Left lung (tissue), 10 donors: ENCODE measurements around the gene TTLL5. TPM values are rescaled to one million over a fixed set of nuclear protein-coding genes. Genes with fewer than 3 reads are reported as not detected.
"Not testable (repeated sequence)": the region's sequence is repeated elsewhere in the genome, so short reads cannot be mapped to it uniquely, and the experiment has no call there.

Source experiments
- ATAC-seq: fragments of 200-7000 bp; cut with Tn5 transposase; one replicate; pipeline ENCODE4 v1.9.1; 2020; ENCODE audit warnings: moderate library complexity
- DNase-seq, 4 donors: peaks; one replicate each; pipeline ENCODE4 v3.0.0-alpha.2; 2013 to 2020
- H3K27ac ChIP-seq, 2 donors: fragments of 200-600 bp; sonication (generic) in 1 of 2; one replicate each; pipeline versions ENCODE4 v1.5.0 to v1.8.0; 2020 to 2021
- H3K27me3 ChIP-seq, 2 donors: fragments of 200-600 bp; sonication (generic) in 1 of 2; one replicate each; pipeline versions ENCODE4 v1.5.0 to v1.8.0; 2020 to 2021
- H3K36me3 ChIP-seq, 2 donors: fragments of 200-600 bp; sonication (generic) in 1 of 2; one replicate each; pipeline versions ENCODE4 v1.5.0 to v1.8.0; 2020 to 2021
- H3K4me1 ChIP-seq, 2 donors: fragments of 200-600 bp; one replicate each; pipeline ENCODE4 v1.8.0; 2021
- H3K4me3 ChIP-seq, 2 donors: fragments of 200-600 bp; sonication (generic) in 1 of 2; one replicate each; pipeline versions ENCODE4 v1.5.0 to v1.8.0; 2020 to 2021; ENCODE audit warnings: mild to moderate bottlenecking in 1 of 2
- H3K9me3 ChIP-seq, 2 donors: fragments of 200-600 bp; sonication (generic) in 1 of 2; one replicate each; pipeline versions ENCODE4 v1.5.0 to v1.8.0; 2020 to 2021
- CTCF ChIP-seq, 2 donors: fragments of 200-600 bp; sonication (generic) in 1 of 2; IDR thresholded peaks; one replicate each; pipeline versions ENCODE4 v1.5.0 to v1.8.0; 2021; ENCODE audit warnings: antibody characterized with exemption in 2 of 2
- intact Hi-C, 2 donors: fragments of 100-400 bp; cut with DNase I; formaldehyde crosslinking; loops; one replicate each; pipeline versions ENCODE4 v1.11.2 to v1.14.2; 2022
- polyA plus RNA-seq, 6 donors: library from polyadenylated mRNA; unstranded; fragments of 120-200 nt; gene quantifications; one replicate each; pipeline ENCODE4 v1.2.1, GENCODE V29; 2013; ENCODE audit not compliant: insufficient read length in 6 of 6
- total RNA-seq, 2 donors: library from RNA; stranded (reverse); fragmentation: NEBNext Ultra II Directional; extraction: Animal tissue kit (Norgen Biotek cat#: 25700); gene quantifications; one replicate each; pipeline ENCODE4 v1.2.1, GENCODE V29; 2021
- donor health status: DM: no; HTN: yes; CAD: no.
- donor health status: DM: no; HTN: no; CAD: no.

TTLL5 gene
- total and polyA plus RNA-seq, 8 donors = 30.8 to 46.7 (median 42.1) TPM

- no peak for TF ChIP-seq CTCF (IDR thresholded peaks at IDR 0.05)
- Histone ChIP-seq H3K4me1 (no peaks in the 10 kb centered on the region), H3K36me3 (peaks cover 0 to 36% of the 10 kb centered on the region in 2 donors), H3K27me3 (no peaks in the 10 kb centered on the region), H3K27ac (no peak overlapping the region), H3K4me3 (no peak overlapping the region), H3K9me3 (peaks cover 0 to 5% of the 10 kb centered on the region in 2 donors)
- ATAC-seq (no peak), DNase-seq (no peak)
- intact Hi-C loops = no loop called here
Observed at GRCh38 chr14:75673345-75674035, 12.4 kb downstream of the TTLL5 start.

GRCh38 chr14:75675265-75675960, 14.4 kb downstream of the TTLL5 start:
- Histone ChIP-seq H3K27me3 (no peaks in the 10 kb centered on the region), H3K36me3 (peaks cover 0 to 20% of the 10 kb centered on the region in 2 donors), H3K27ac (no peak overlapping the region), H3K9me3 (peaks cover 0 to 5% of the 10 kb centered on the region in 2 donors), H3K4me1 (no peaks in the 10 kb centered on the region), H3K4me3 (no peak overlapping the region)
- TF ChIP-seq CTCF (IDR thresholded peaks at IDR 0.05) = no peak
- intact Hi-C loops = no loop called here
- ATAC-seq = no peak
- DNase-seq = no peak

- Histone ChIP-seq H3K27me3 (no peaks in the 10 kb centered on the region), H3K36me3 (peaks cover 0 to 46% of the 10 kb centered on the region in 2 donors), H3K9me3 (no peaks in the 10 kb centered on the region), H3K27ac (no peak overlapping the region), H3K4me1 (no peaks in the 10 kb centered on the region), H3K4me3 (no peak overlapping the region)
- DNase-seq (peak in 1 of 4 donors; percentile 5), ATAC-seq (no peak)
- intact Hi-C loops = no loop called here
- no peak for TF ChIP-seq CTCF (IDR thresholded peaks at IDR 0.05)
Observed at GRCh38 chr14:75685910-75686309, 24.9 kb downstream of the TTLL5 start.

GRCh38 chr14:75689012-75689411, 28.0 kb downstream of the TTLL5 start:
- H3K9me3 ChIP-seq = no peaks in the 10 kb centered on the region
- H3K27me3 ChIP-seq = no peaks in the 10 kb centered on the region
- intact Hi-C loops = no loop called here
- DNase-seq (no peak), ATAC-seq (peak; percentile 16)
- no peak overlapping the region for H3K4me3 ChIP-seq
- H3K27ac ChIP-seq = no peak overlapping the region
- H3K36me3 ChIP-seq = peaks cover 0 to 41% of the 10 kb centered on the region in 2 donors
- no peaks in the 10 kb centered on the region for H3K4me1 ChIP-seq
- TF ChIP-seq CTCF (IDR thresholded peaks at IDR 0.05) = no peak

GRCh38 chr14:75690010-75690409, 29.0 kb downstream of the TTLL5 start:
- intact Hi-C loops = no loop called here
- ATAC-seq (no peak), DNase-seq (no peak)
- Histone ChIP-seq H3K27ac (no peak overlapping the region), H3K9me3 (peaks cover 0 to 6% of the 10 kb centered on the region in 2 donors), H3K27me3 (no peaks in the 10 kb centered on the region), H3K4me3 (no peak overlapping the region), H3K4me1 (no peaks in the 10 kb centered on the region), H3K36me3 (peaks cover 0 to 44% of the 10 kb centered on the region in 2 donors)
- no peak for TF ChIP-seq CTCF (IDR thresholded peaks at IDR 0.05)

GRCh38 chr14:75695025-75695424, 34.0 kb downstream of the TTLL5 start:
- H3K27ac ChIP-seq, intact Hi-C loops, H3K9me3 ChIP-seq, ATAC-seq, H3K4me3 ChIP-seq, H3K27me3 ChIP-seq, DNase-seq, H3K4me1 ChIP-seq: not testable (repeated sequence)
- H3K36me3 ChIP-seq = peaks cover 0 to 61% of the 10 kb centered on the region in 2 donors
